ENCODE data around the gene MARCO.

Gene MARCO

GRCh38 chr2:118922254-118922653 lies 19.7 kb upstream of the MARCO start:
- Mint-ChIP-seq H3K4me1 (peaks cover 8% of the 10 kb centered on the region), H3K27ac (no peak overlapping the region), H3K4me3 (no peak overlapping the region), H3K9me3 (peaks cover 10% of the 10 kb centered on the region), H3K27me3 (ENCODE audit: low read depth, poor library complexity) (peaks cover 7% of the 10 kb centered on the region), H3K36me3 (ENCODE audit: low read depth) (no peaks in the 10 kb centered on the region)
- DNase-seq: no peak
- TF ChIP-seq CTCF (IDR thresholded peaks at IDR 0.05): no peak

GRCh38 chr2:118923371-118923770 lies 18.6 kb upstream of the MARCO start:
- Mint-ChIP-seq H3K9me3 (peaks cover 10% of the 10 kb centered on the region), H3K36me3 (ENCODE audit: low read depth) (no peaks in the 10 kb centered on the region), H3K4me3 (no peak overlapping the region), H3K4me1 (peaks cover 8% of the 10 kb centered on the region), H3K27me3 (ENCODE audit: low read depth, poor library complexity) (peaks cover 7% of the 10 kb centered on the region), H3K27ac (no peak overlapping the region)
- TF ChIP-seq CTCF (IDR thresholded peaks at IDR 0.05): no peak
- DNase-seq: no peak

GRCh38 chr2:118925476-118925875 lies 16.5 kb upstream of the MARCO start:
- Mint-ChIP-seq H3K4me1 (peaks cover 8% of the 10 kb centered on the region), H3K4me3 (no peak overlapping the region), H3K27ac (no peak overlapping the region), H3K27me3 (ENCODE audit: low read depth, poor library complexity) (peaks cover 11% of the 10 kb centered on the region), H3K36me3 (ENCODE audit: low read depth) (no peaks in the 10 kb centered on the region), H3K9me3 (peaks cover 21% of the 10 kb centered on the region)
- no peak for TF ChIP-seq CTCF (IDR thresholded peaks at IDR 0.05)
- DNase-seq: no peak

- TF ChIP-seq CTCF (IDR thresholded peaks at IDR 0.05): no peak
- Mint-ChIP-seq H3K4me1 (peaks cover 8% of the 10 kb centered on the region), H3K9me3 (peaks cover 24% of the 10 kb centered on the region), H3K4me3 (no peak overlapping the region), H3K36me3 (ENCODE audit: low read depth) (no peaks in the 10 kb centered on the region), H3K27me3 (ENCODE audit: low read depth, poor library complexity) (peaks cover 13% of the 10 kb centered on the region), H3K27ac (no peak overlapping the region)
- DNase-seq: no peak
These were observed 16.0 kb upstream of the MARCO start for GRCh38 chr2:118925981-118926380.

- peaks cover 7% of the 10 kb centered on the region for H3K36me3 Mint-ChIP-seq (ENCODE audit: low read depth)
- no peak for DNase-seq
- no peak for TF ChIP-seq CTCF (IDR thresholded peaks at IDR 0.05)
- no peak overlapping the region for H3K4me3 Mint-ChIP-seq
- peaks cover 21% of the 10 kb centered on the region for H3K9me3 Mint-ChIP-seq
- H3K4me1 Mint-ChIP-seq: no peaks in the 10 kb centered on the region
- H3K27ac Mint-ChIP-seq: no peak overlapping the region
- peaks cover 13% of the 10 kb centered on the region for H3K27me3 Mint-ChIP-seq (ENCODE audit: low read depth, poor library complexity)
These were observed 12.9 kb upstream of the MARCO start for GRCh38 chr2:118929059-118929458.

GRCh38 chr2:118932949-118933348 lies 9.0 kb upstream of the MARCO start:
- TF ChIP-seq CTCF (IDR thresholded peaks at IDR 0.05): no peak
- Mint-ChIP-seq H3K4me1 (no peaks in the 10 kb centered on the region), H3K27me3 (ENCODE audit: low read depth, poor library complexity) (peaks cover 10% of the 10 kb centered on the region), H3K4me3 (no peak overlapping the region), H3K27ac (no peak overlapping the region), H3K9me3 (peaks cover 21% of the 10 kb centered on the region), H3K36me3 (ENCODE audit: low read depth) (peaks cover 7% of the 10 kb centered on the region)
- DNase-seq: no peak
